T-cell (primary cell): ENCODE measurements around the gene RAP1GAP. TPM values are rescaled to one million over a fixed set of nuclear protein-coding genes. Genes with fewer than 3 reads are reported as not detected.

Source experiments
- ATAC-seq, 4 experiments: fragments of 200-7000 bp in 3 of 4; fragments of 150-1000 bp in 1 of 4; cut with Tn5 transposase; replicated peaks in 1 of 4; 1 replicate in 3 of 4; 2 replicates in 1 of 4; pipeline ENCODE4 v1.10.0; 2021; ENCODE audit warnings: moderate library complexity in 3 of 4, mild to moderate bottlenecking in 2 of 4, moderate number of reproducible peaks in 1 of 4
- CTCF ChIA-PET, 2 donors: fragments of 300-600 bp; sonication (Branson Sonifier 250); formaldehyde crosslinking; loops; one replicate each; lab custom pipeline; 2022; ENCODE audit warnings: antibody characterized with exemption in 2 of 2; lab: Charles Lee
- POLR2A ChIA-PET, 2 donors: fragments of 300-600 bp; sonication (Branson Sonifier 250); formaldehyde crosslinking; loops; one replicate each; lab custom pipeline; 2022; ENCODE audit warnings: antibody characterized with exemption in 2 of 2; lab: Charles Lee
- DNase-seq, 35 experiments: peaks; one replicate each; pipeline versions ENCODE4 v3.0.0 to v3.0.0-alpha.2; 2013 to 2023
- H3K27ac ChIP-seq: one replicate; pipeline ENCODE4 v1.5.1; 2013; ENCODE audit warnings: low read length
- H3K27me3 ChIP-seq, 2 experiments: replicated peaks in 1 of 2; 1 replicate in 1 of 2; 2 replicates in 1 of 2; pipeline versions ENCODE4 v1.6.1 to v1.7.0; 2013; ENCODE audit warnings: low read length in 1 of 2, mixed read lengths in 1 of 2; ENCODE audit not compliant: control insufficient read depth in 2 of 2, insufficient read depth in 2 of 2; ENCODE audit errors: extremely low read depth in 1 of 2
- H3K36me3 ChIP-seq, 2 donors: 1 replicate in 1 of 2; 2 replicates in 1 of 2; pipeline versions ENCODE4 v1.6.1 to v1.7.0; 2013; ENCODE audit warnings: low read length in 1 of 2; ENCODE audit not compliant: control insufficient read depth in 2 of 2, insufficient read depth in 1 of 2; ENCODE audit errors: extremely low read depth in 1 of 2
- H3K4me1 ChIP-seq, 2 experiments: 1 replicate in 1 of 2; 2 replicates in 1 of 2; pipeline versions ENCODE4 v1.6.1 to v1.7.0; 2013; ENCODE audit warnings: low read length in 2 of 2, mixed read lengths in 1 of 2; ENCODE audit not compliant: insufficient read depth in 2 of 2, control insufficient read depth in 1 of 2; ENCODE audit errors: extremely low read depth in 1 of 2
- H3K4me3 ChIP-seq, 2 donors: 1 replicate in 1 of 2; 2 replicates in 1 of 2; pipeline versions ENCODE4 v1.5.1 to v1.7.0; 2013; ENCODE audit warnings: mild to moderate bottlenecking in 2 of 2, low read length in 1 of 2, moderate library complexity in 1 of 2; ENCODE audit not compliant: control insufficient read depth in 1 of 2; ENCODE audit errors: extremely low read depth in 1 of 2
- H3K9me3 ChIP-seq: 2 replicates; pipeline ENCODE4 v1.7.0; 2013
- H3K27ac Mint-ChIP-seq, 2 donors: one replicate each; pipeline ENCODE4 v1.8.0; 2020 to 2021; ENCODE audit warnings: mild to moderate bottlenecking in 2 of 2, mixed read lengths in 2 of 2
- H3K27me3 Mint-ChIP-seq, 2 donors: one replicate each; pipeline ENCODE4 v1.8.0; 2021 to 2022; ENCODE audit warnings: mixed read lengths in 2 of 2
- H3K36me3 Mint-ChIP-seq: one replicate; pipeline ENCODE4 v1.8.0; 2021; ENCODE audit warnings: mixed read lengths
- H3K4me1 Mint-ChIP-seq, 3 donors: one replicate each; pipeline ENCODE4 v1.8.0; 2020 to 2022; ENCODE audit warnings: mixed read lengths in 3 of 3, mild to moderate bottlenecking in 1 of 3
- H3K4me3 Mint-ChIP-seq, 3 donors: one replicate each; pipeline ENCODE4 v1.8.0; 2020 to 2022; ENCODE audit warnings: mild to moderate bottlenecking in 3 of 3, mixed read lengths in 3 of 3, moderate library complexity in 3 of 3
- H3K9me3 Mint-ChIP-seq, 3 donors: one replicate each; pipeline ENCODE4 v1.8.0; 2020 to 2022; ENCODE audit warnings: mixed read lengths in 3 of 3
- WGBS: methylation state at CpG from one replicate; pipeline ENCODE4 v1.1.5; 2013; ENCODE audit warnings: missing lambda C conversion rate; ENCODE audit not compliant: insufficient coverage; 5-methylcytosine and 5-hydroxymethylcytosine counted together
- total RNA-seq, 35 experiments: library from RNA in 6 of 35; stranded (reverse) in 6 of 35; fragments of 120-200 nt in 1 of 35; gene quantifications; one replicate each; pipeline versions ENCODE4 v1.2.1 to v1.2.4 and lab custom pipeline; 2013 to 2026

Gene RAP1GAP
- total RNA-seq, 5 donors from 2014 or later (not counting 1 experiment from before 2014, with no cell fraction given) = 0.18 to 1.0 (median 0.35) TPM

DNA sequence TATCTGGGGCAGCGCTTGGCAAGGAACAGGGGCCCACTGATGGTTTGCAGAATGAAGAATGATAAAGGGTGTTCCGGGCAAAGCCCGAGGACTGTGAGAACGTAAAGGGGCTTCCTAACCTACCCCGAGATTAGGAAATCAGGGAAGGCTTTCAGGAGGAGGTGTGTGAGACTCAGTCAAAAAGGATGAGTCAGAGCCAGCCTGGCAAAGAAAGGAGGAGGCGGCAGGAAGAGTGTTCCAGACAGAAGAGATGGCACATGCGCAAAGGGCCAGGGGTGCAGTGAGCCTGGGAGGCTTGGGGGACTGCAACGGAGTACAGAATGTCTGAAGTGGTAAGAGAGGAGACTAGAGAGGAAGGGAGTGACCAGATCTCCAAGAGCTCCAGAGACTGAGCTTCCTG lies 70.3 kb downstream of the RAP1GAP start:
- POLR2A ChIA-PET = no interaction called here
- Histone ChIP-seq H3K27ac (no peak overlapping the region), H3K4me3 (no peak overlapping the region), H3K36me3 (no peaks in the 10 kb centered on the region), H3K27me3 (peaks cover 0 to 53% of the 10 kb centered on the region in 2 experiments), H3K4me1 (no peaks in the 10 kb centered on the region), H3K9me3 (no peaks in the 10 kb centered on the region)
- H3K4me1 Mint-ChIP-seq = no peaks in the 10 kb centered on the region
- WGBS = 90% methylated on average over 5 of the region's 8 CpGs
- no peak overlapping the region for H3K27ac Mint-ChIP-seq
- peaks cover 14 to 16% of the 10 kb centered on the region in 2 donors for H3K27me3 Mint-ChIP-seq
- CTCF ChIA-PET = no interaction called here
- H3K9me3 Mint-ChIP-seq = no peaks in the 10 kb centered on the region
- ATAC-seq (no peak), DNase-seq (no peak)
- H3K4me3 Mint-ChIP-seq = no peak overlapping the region
- H3K36me3 Mint-ChIP-seq = no peaks in the 10 kb centered on the region

DNA sequence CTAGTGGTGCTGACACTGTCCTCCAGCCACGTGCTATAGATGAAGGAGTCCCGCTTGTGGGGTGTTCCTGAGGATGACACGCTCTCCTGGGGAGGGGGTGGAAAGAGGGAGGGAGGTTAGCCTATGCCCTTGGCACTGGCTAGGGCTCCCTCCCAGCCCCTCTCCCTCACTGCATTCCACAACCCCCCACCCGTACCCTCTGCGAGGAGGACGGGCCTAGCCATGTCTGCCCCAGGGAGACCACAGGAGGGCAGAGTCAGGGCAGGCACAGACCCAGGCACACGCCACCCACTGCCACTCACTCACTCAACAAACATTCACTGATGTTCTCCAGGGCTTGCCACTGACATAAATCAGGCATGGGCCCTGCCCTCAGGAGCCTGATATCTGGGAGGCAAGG lies 70.7 kb downstream of the RAP1GAP start:
- WGBS = 71% methylated on average over 5 of the region's 7 CpGs
- no peaks in the 10 kb centered on the region for H3K9me3 ChIP-seq
- no peak for ATAC-seq
- Mint-ChIP-seq H3K27ac (no peak overlapping the region), H3K4me1 (no peaks in the 10 kb centered on the region), H3K4me3 (no peak overlapping the region), H3K36me3 (no peaks in the 10 kb centered on the region), H3K27me3 (peaks cover 13 to 16% of the 10 kb centered on the region in 2 donors), H3K9me3 (no peaks in the 10 kb centered on the region)
- H3K27me3 ChIP-seq = peaks cover 0 to 54% of the 10 kb centered on the region in 2 experiments
- CTCF ChIA-PET = no interaction called here
- DNase-seq = no peak
- H3K4me3 ChIP-seq = no peak overlapping the region
- no peaks in the 10 kb centered on the region for H3K4me1 ChIP-seq
- POLR2A ChIA-PET = no interaction called here
- no peaks in the 10 kb centered on the region for H3K36me3 ChIP-seq
- no peak overlapping the region for H3K27ac ChIP-seq

DNA sequence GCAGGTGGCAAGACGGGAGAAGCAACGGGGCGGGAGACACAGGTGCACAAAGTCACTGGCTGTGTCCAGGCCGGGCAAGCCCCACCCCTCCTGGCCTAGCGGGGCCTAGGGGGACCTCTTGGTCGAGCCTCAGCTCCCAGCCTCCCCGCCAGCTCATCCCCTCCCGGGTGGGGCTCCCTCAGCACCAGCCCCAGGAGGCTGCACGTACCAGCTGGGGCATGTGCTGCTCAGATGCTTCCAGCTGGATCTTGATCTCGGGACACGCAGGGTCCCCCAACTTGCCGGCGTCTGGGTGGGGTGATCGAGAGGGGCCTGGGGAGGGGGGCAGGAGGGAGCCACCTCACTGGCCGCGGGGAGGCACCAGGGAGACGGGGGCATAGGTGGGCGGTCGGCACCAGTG lies 71.4 kb downstream of the RAP1GAP start:
- no peaks in the 10 kb centered on the region for H3K9me3 Mint-ChIP-seq
- no peaks in the 10 kb centered on the region for H3K9me3 ChIP-seq
- no peaks in the 10 kb centered on the region for H3K4me1 Mint-ChIP-seq
- no peak for DNase-seq
- H3K27me3 ChIP-seq = peaks cover 0 to 58% of the 10 kb centered on the region in 2 experiments
- peaks cover 13 to 17% of the 10 kb centered on the region in 2 donors for H3K27me3 Mint-ChIP-seq
- H3K4me3 Mint-ChIP-seq = no peak overlapping the region
- no peak overlapping the region for H3K27ac ChIP-seq
- H3K36me3 Mint-ChIP-seq = no peaks in the 10 kb centered on the region
- no peaks in the 10 kb centered on the region for H3K36me3 ChIP-seq
- ATAC-seq = no peak
- ChIA-PET POLR2A (no interaction called here), CTCF (interaction anchor here in 1 of 2 donors (0.6 kb wide), 1 partner anchor 1142 kb away, joined by 3 read pairs; no protein-coding TSS in a partner anchor)
- no peak overlapping the region for H3K27ac Mint-ChIP-seq
- no peaks in the 10 kb centered on the region for H3K4me1 ChIP-seq
- no peak overlapping the region for H3K4me3 ChIP-seq
- 76% methylated on average over 10 of the region's 19 CpGs for WGBS

DNA sequence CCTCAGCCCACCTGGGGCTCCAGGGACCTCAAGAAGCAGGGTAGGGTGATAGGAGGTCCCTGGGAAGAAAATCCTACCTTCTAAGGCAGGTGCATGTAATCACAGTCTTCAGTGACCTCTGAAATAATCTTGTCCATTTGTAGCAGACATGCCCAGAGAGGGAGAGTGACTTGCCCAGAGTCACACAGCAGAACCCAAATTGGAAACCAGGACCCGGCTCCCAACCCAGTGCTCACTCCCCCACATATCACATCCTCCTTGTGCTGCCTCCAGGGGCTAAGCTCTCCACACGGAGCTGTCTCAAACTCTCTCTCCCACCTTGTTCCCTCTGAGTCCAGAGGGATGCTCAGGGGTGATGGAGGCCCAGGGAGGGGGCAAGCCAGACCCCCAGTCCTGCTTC lies 72.5 kb downstream of the RAP1GAP start:
- Mint-ChIP-seq H3K4me1 (no peaks in the 10 kb centered on the region), H3K36me3 (no peaks in the 10 kb centered on the region), H3K4me3 (no peak overlapping the region), H3K9me3 (no peaks in the 10 kb centered on the region), H3K27ac (no peak overlapping the region), H3K27me3 (peaks cover 10 to 25% of the 10 kb centered on the region in 2 donors)
- no CpG with 5 or more reads among the region's 2 CpGs for WGBS
- Histone ChIP-seq H3K27me3 (peaks cover 0 to 56% of the 10 kb centered on the region in 2 experiments), H3K27ac (no peak overlapping the region), H3K36me3 (no peaks in the 10 kb centered on the region), H3K4me1 (no peaks in the 10 kb centered on the region), H3K4me3 (no peak overlapping the region), H3K9me3 (no peaks in the 10 kb centered on the region)
- DNase-seq = no peak
- CTCF ChIA-PET = no interaction called here
- POLR2A ChIA-PET = interaction anchor here in 1 of 2 donors (0.7 kb wide), 1 partner anchor 64 kb away, joined by 3 read pairs; no protein-coding TSS in a partner anchor
- no peak for ATAC-seq

- H3K9me3 Mint-ChIP-seq = no peaks in the 10 kb centered on the region
- no peak for DNase-seq
- H3K4me1 Mint-ChIP-seq = no peaks in the 10 kb centered on the region
- no peak overlapping the region for H3K27ac Mint-ChIP-seq
- CTCF ChIA-PET = no interaction called here
- 83% methylated on average over 6 of the region's 11 CpGs for WGBS
- Histone ChIP-seq H3K4me1 (no peaks in the 10 kb centered on the region), H3K27me3 (peaks cover 0 to 59% of the 10 kb centered on the region in 2 experiments), H3K9me3 (no peaks in the 10 kb centered on the region), H3K36me3 (no peaks in the 10 kb centered on the region), H3K4me3 (no peak overlapping the region), H3K27ac (no peak overlapping the region)
- no peak overlapping the region for H3K4me3 Mint-ChIP-seq
- H3K27me3 Mint-ChIP-seq = peaks cover 10 to 25% of the 10 kb centered on the region in 2 donors
- no peaks in the 10 kb centered on the region for H3K36me3 Mint-ChIP-seq
- no peak for ATAC-seq
- POLR2A ChIA-PET = interaction anchor here in 1 of 2 donors (0.7 kb wide), 1 partner anchor 64 kb away, joined by 3 read pairs; no protein-coding TSS in a partner anchor
These were observed 73.0 kb downstream of the RAP1GAP start for GRCh38 chr1:21596174-21596573.

DNA sequence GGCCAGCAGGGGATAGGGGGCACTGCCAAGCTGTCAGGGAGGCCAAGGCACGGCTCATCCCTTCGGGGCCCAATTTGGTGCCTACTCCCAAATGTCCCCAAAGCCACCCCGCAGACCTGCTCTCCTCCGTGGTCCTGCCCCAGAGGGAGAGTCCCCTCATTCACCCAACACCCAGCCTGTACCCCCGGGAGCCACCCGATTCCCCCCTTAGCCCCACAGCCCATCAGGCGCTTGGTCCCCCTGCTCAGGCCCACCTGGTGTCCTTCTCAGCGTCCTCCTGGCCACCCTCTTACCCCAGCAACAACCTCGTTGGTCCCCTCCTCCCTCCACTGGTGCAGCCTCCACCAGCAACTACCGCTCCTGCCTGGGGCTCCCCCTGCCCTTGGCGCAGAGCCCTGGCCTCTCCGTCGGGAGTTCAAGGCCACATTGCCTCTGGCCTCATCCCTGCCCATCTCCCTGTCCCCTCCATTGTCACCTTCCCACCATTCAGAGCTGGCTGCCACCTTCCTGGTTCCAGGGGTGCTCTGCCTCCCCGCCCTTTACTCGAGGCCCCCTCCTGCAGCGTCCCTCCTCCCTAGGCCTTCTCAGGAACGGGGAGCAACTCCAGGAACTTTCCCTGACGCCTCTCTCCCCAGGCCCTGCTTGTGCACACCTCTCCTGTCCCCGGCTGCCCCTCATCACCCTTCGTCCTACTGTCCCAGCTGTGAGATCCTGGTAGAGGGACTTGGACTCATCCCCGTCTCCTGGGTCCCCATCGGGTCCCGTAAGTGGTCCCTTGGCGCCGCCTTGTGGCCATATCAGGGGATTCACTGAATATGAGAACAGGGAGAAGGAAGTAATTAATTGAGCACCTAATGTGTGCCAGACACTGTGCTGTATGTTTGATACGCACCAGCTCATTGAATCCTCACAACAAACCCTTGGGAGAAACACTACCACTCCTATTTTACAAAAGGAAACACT lies 73.9 kb downstream of the RAP1GAP start:
- ATAC-seq (no peak), DNase-seq (peak in 20 of 35 experiments; percentile 10 to 37 (median 26))
- CTCF ChIA-PET = no interaction called here
- Histone ChIP-seq H3K4me1 (no peaks in the 10 kb centered on the region), H3K36me3 (no peaks in the 10 kb centered on the region), H3K4me3 (no peak overlapping the region), H3K27ac (no peak overlapping the region), H3K27me3 (peaks cover 0 to 56% of the 10 kb centered on the region in 2 experiments), H3K9me3 (no peaks in the 10 kb centered on the region)
- Mint-ChIP-seq H3K4me1 (peaks cover 0 to 4% (median 3%) of the 10 kb centered on the region in 3 donors), H3K4me3 (no peak overlapping the region), H3K27ac (no peak overlapping the region), H3K36me3 (no peaks in the 10 kb centered on the region), H3K27me3 (peaks cover 10 to 31% of the 10 kb centered on the region in 2 donors), H3K9me3 (no peaks in the 10 kb centered on the region)
- POLR2A ChIA-PET = no interaction called here
- 65% methylated on average over 23 of the region's 26 CpGs for WGBS
